Measurements from ENCODE around the gene NPAS3. TPM values are rescaled to one million over a fixed set of nuclear protein-coding genes. Genes with fewer than 3 reads are reported as not detected.

NPAS3 gene
- total RNA-seq, 1 experiment from 2014 or later = not detected

DNA sequence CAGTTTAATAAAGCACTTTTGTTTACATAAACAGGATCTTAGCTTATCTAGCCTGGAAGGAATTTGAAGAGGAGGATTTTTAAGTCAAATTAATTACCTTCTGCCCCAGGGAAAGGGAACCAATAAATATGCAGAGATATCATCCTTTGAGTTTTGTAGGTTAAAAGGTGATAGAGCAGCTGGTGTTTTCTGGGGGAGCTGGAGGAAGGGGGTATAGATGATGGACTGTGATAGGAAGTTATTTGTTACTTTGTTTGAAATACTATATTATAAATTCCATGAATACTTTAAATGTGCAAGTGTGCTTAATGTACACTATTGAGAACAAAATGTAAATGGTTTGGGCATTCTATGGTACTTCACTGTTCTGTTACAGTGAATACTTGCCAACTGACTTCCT is 55.2 kb downstream of the NPAS3 start:
- H3K4me3 ChIP-seq = no peak overlapping the region
- no peaks in the 10 kb centered on the region for H4K20me1 ChIP-seq (ENCODE audit: insufficient read depth)
- no peak overlapping the region for H2AFZ ChIP-seq
- H3K36me3 ChIP-seq (ENCODE audit: low read depth) = no peaks in the 10 kb centered on the region
- H3K79me2 ChIP-seq (ENCODE audit: low read depth) = no peaks in the 10 kb centered on the region
- DNase-seq = no peak
- TF ChIP-seq CTCF (conservative IDR thresholded peaks at IDR 0.05) (no peak), EZH2 (IDR thresholded peaks at IDR 0.05; ENCODE audit: low read depth) (no peak)
- ChIA-PET POLR2A (ENCODE audit: unreplicated experiment) (no interaction called here), CTCF (no interaction called here)
- H3K9me3 ChIP-seq (ENCODE audit: insufficient read depth, low read depth) = no peaks in the 10 kb centered on the region
- H3K9me2 ChIP-seq (ENCODE audit: insufficient read depth) = no peaks in the 10 kb centered on the region
- H3K27me3 ChIP-seq (ENCODE audit: insufficient read depth, low read depth) = no peaks in the 10 kb centered on the region
- H3K4me2 ChIP-seq = no peak overlapping the region
- intact Hi-C loops (cut with micrococcal nuclease; ENCODE audit: unreplicated experiment) = no loop called here
- no peaks in the 10 kb centered on the region for H3F3A ChIP-seq (ENCODE audit: insufficient read depth, low read depth)
- H3K27ac ChIP-seq = no peak overlapping the region
- H3K4me1 ChIP-seq (replicated peaks; ENCODE audit: insufficient read depth) = no peaks in the 10 kb centered on the region
- BruUV-seq (replicated peaks) = no TSS peak

GRCh38 chr14:32996343-32996742 is 57.7 kb downstream of the NPAS3 start:
- TF ChIP-seq EZH2 (IDR thresholded peaks at IDR 0.05; ENCODE audit: low read depth) (no peak), CTCF (conservative IDR thresholded peaks at IDR 0.05) (no peak)
- no TSS peak for BruUV-seq (replicated peaks)
- Histone ChIP-seq H3K36me3 (ENCODE audit: low read depth) (no peaks in the 10 kb centered on the region), H3K4me1 (replicated peaks; ENCODE audit: insufficient read depth) (no peaks in the 10 kb centered on the region), H2AFZ (no peak overlapping the region), H3F3A (ENCODE audit: insufficient read depth, low read depth) (no peaks in the 10 kb centered on the region), H3K4me2 (no peak overlapping the region), H4K20me1 (ENCODE audit: insufficient read depth) (no peaks in the 10 kb centered on the region), H3K27ac (no peak overlapping the region), H3K9me2 (ENCODE audit: insufficient read depth) (no peaks in the 10 kb centered on the region), H3K27me3 (ENCODE audit: insufficient read depth, low read depth) (no peaks in the 10 kb centered on the region), H3K9me3 (ENCODE audit: insufficient read depth, low read depth) (no peaks in the 10 kb centered on the region), H3K4me3 (no peak overlapping the region), H3K79me2 (ENCODE audit: low read depth) (no peaks in the 10 kb centered on the region)
- ChIA-PET CTCF (no interaction called here), POLR2A (ENCODE audit: unreplicated experiment) (no interaction called here)
- intact Hi-C loops (cut with micrococcal nuclease; ENCODE audit: unreplicated experiment) = no loop called here
- no peak for DNase-seq

- no peaks in the 10 kb centered on the region for H3F3A ChIP-seq (ENCODE audit: insufficient read depth, low read depth)
- H3K79me2 ChIP-seq (ENCODE audit: low read depth) = no peaks in the 10 kb centered on the region
- TF ChIP-seq EZH2 (IDR thresholded peaks at IDR 0.05; ENCODE audit: low read depth) (no peak), CTCF (conservative IDR thresholded peaks at IDR 0.05) (peak; percentile 50)
- intact Hi-C loops (cut with micrococcal nuclease; ENCODE audit: unreplicated experiment) = no loop called here
- BruUV-seq (replicated peaks) = no TSS peak
- no peaks in the 10 kb centered on the region for H3K9me2 ChIP-seq (ENCODE audit: insufficient read depth)
- CTCF ChIA-PET = interaction anchor here (0.6 kb wide), 1 partner anchor 433 kb away, joined by 3 read pairs; no protein-coding TSS in a partner anchor
- H3K4me3 ChIP-seq = no peak overlapping the region
- no peaks in the 10 kb centered on the region for H3K27me3 ChIP-seq (ENCODE audit: insufficient read depth, low read depth)
- no peaks in the 10 kb centered on the region for H3K36me3 ChIP-seq (ENCODE audit: low read depth)
- DNase-seq = no peak
- H3K9me3 ChIP-seq (ENCODE audit: insufficient read depth, low read depth) = no peaks in the 10 kb centered on the region
- H3K4me1 ChIP-seq (replicated peaks; ENCODE audit: insufficient read depth) = no peaks in the 10 kb centered on the region
- no peak overlapping the region for H3K4me2 ChIP-seq
- H4K20me1 ChIP-seq (ENCODE audit: insufficient read depth) = no peaks in the 10 kb centered on the region
- no peak overlapping the region for H3K27ac ChIP-seq
- POLR2A ChIA-PET (ENCODE audit: unreplicated experiment) = no interaction called here
- no peak overlapping the region for H2AFZ ChIP-seq
These were observed 59.8 kb downstream of the NPAS3 start for GRCh38 chr14:32998433-32998832.
